HepG2 (cell line): ENCODE measurements around the gene PELO. TPM values are rescaled to one million over a fixed set of nuclear protein-coding genes. Genes with fewer than 3 reads are reported as not detected.

Source experiments
- ATAC-seq: fragments of 200-7000 bp; cut with Tn5 transposase; 3 replicates; pipeline ENCODE4 v1.9.1; 2020; ENCODE audit warnings: mild to moderate bottlenecking, moderate library complexity
- BruUV-seq: library from RNA; stranded (reverse); fragments of 400-500 nt; replicated peaks from 2 replicates; lab custom pipeline; 2021; lab: Mats Ljungman, UMichigan
- CTCF ChIA-PET: fragments of 300-600 bp; formaldehyde crosslinking; extraction: SDS; loops from one replicate; lab custom pipeline; 2021; ENCODE audit warnings: low total read pairs, inconsistent platforms, low intra/inter-chr PET ratio; lab: Yijun Ruan, JAX
- POLR2A ChIA-PET: fragments of 350-600 bp; sonication (Branson Sonifier 250); formaldehyde crosslinking; loops from one replicate; lab custom pipeline; 2020; ENCODE audit warnings: antibody characterized with exemption, inconsistent platforms; lab: Yijun Ruan, JAX
- DNase-seq: peaks from one replicate; pipeline ENCODE4 v3.0.0-alpha.2; 2015; ENCODE audit warnings: low spot score
- FAIRE-seq: peaks from 3 replicates; lab custom pipeline; 2011; peaks lifted over from hg19 to GRCh38; lab: Jason Lieb, UNC
- H2AFZ ChIP-seq: one replicate; pipeline ENCODE4 v1.6.1; 2011; ENCODE audit warnings: low read length, inconsistent platforms
- H3K27ac ChIP-seq: fragments of 300-600 bp; 3 replicates; pipeline ENCODE4 v1.8.0; 2011; ENCODE audit warnings: mixed run types, mild to moderate bottlenecking, mixed read lengths, low read length, inconsistent platforms; ENCODE audit not compliant: insufficient read depth; ENCODE audit errors: extremely low read length
- H3K27me3 ChIP-seq, 2 experiments: fragments of 200-600 bp in 1 of 2; 2 replicates in 1 of 2; 3 replicates in 1 of 2; pipeline versions ENCODE4 v1.6.0 to v1.8.0; 2011; ENCODE audit warnings: low read length in 2 of 2, mild to moderate bottlenecking in 2 of 2, moderate library complexity in 2 of 2, inconsistent platforms in 1 of 2; ENCODE audit not compliant: insufficient read depth in 2 of 2, control insufficient read depth in 1 of 2
- H3K36me3 ChIP-seq, 2 experiments: fragments of 200-600 bp in 1 of 2; replicated peaks in 1 of 2; 2 replicates in 1 of 2; 3 replicates in 1 of 2; pipeline versions ENCODE4 v1.5.1 to v1.8.0; 2011; ENCODE audit warnings: low read length in 2 of 2, inconsistent platforms in 1 of 2; ENCODE audit not compliant: insufficient read depth in 2 of 2, control insufficient read depth in 1 of 2
- H3K4me1 ChIP-seq: 2 replicates; pipeline ENCODE4 v1.5.1; 2012; ENCODE audit warnings: low read length, inconsistent platforms; ENCODE audit not compliant: insufficient read depth
- H3K4me2 ChIP-seq: 2 replicates; pipeline ENCODE4 v1.6.0; 2011; ENCODE audit warnings: low read depth, low read length, inconsistent platforms
- H3K4me3 ChIP-seq, 3 experiments: fragments of 200-600 bp in 1 of 3; sonication (generic), shearing (Covaris generic) in 1 of 3; replicated peaks in 1 of 3; 2 replicates each; pipeline ENCODE4 v1.5.1; 2011 to 2016; ENCODE audit warnings: low read length in 3 of 3, inconsistent platforms in 2 of 3, low read depth in 2 of 3, mild to moderate bottlenecking in 2 of 3, control low read depth in 1 of 3, mixed read lengths in 1 of 3; ENCODE audit not compliant: insufficient read depth in 1 of 3
- H3K79me2 ChIP-seq: one replicate; pipeline ENCODE4 v1.6.1; 2011; ENCODE audit warnings: low read length, inconsistent platforms; ENCODE audit not compliant: insufficient read depth
- H3K9ac ChIP-seq: 2 replicates; pipeline ENCODE4 v1.6.0; 2011; ENCODE audit warnings: mild to moderate bottlenecking, low read depth, low read length, inconsistent platforms; ENCODE audit not compliant: insufficient read depth
- H3K9me3 ChIP-seq: 2 replicates; pipeline ENCODE4 v1.5.1; 2012; ENCODE audit warnings: mild to moderate bottlenecking, low read length
- H4K20me1 ChIP-seq: 2 replicates; pipeline ENCODE4 v1.6.0; 2011; ENCODE audit warnings: inconsistent platforms, mild to moderate bottlenecking, low read length, moderate library complexity; ENCODE audit not compliant: insufficient read depth
- BRCA1 ChIP-seq: sonication (generic); formaldehyde crosslinking; IDR thresholded peaks from 2 replicates; pipeline ENCODE4 v1.4.0; 2020; ENCODE audit warnings: missing genetic modification reagents
- CHD4 ChIP-seq: fragments of 200-600 bp; sonication (generic); IDR thresholded peaks from 2 replicates; pipeline ENCODE4 v1.7.0; 2017; ENCODE audit warnings: mild to moderate bottlenecking, low read length, borderline replicate concordance
- FOXA1 ChIP-seq, 2 experiments: fragments of 450-650 bp in 1 of 2; sonication (generic) in 1 of 2; formaldehyde crosslinking in 1 of 2; IDR thresholded peaks; 2 replicates each; pipeline versions ENCODE4 v1.4.0 to v1.6.1; 2016 to 2020; ENCODE audit warnings: missing genetic modification reagents in 1 of 2
- KDM6A ChIP-seq: IDR thresholded peaks from 2 replicates; pipeline ENCODE4 v1.6.1; 2016; ENCODE audit warnings: low read depth
- MAZ ChIP-seq, 2 experiments: sonication (generic) in 1 of 2; formaldehyde crosslinking in 1 of 2; IDR thresholded peaks; 2 replicates each; pipeline versions ENCODE4 v1.5.0 to v1.6.1; 2012 to 2020; ENCODE audit warnings: low read depth in 2 of 2, mild to moderate bottlenecking in 2 of 2, borderline replicate concordance in 1 of 2, improper control_type of control experiment in 1 of 2, low read length in 1 of 2, missing genetic modification reagents in 1 of 2, moderate library complexity in 1 of 2
- NONO ChIP-seq, 2 experiments: fragments of 450-650 bp in 1 of 2; sonication (generic) in 1 of 2; formaldehyde crosslinking in 1 of 2; IDR thresholded peaks in 1 of 2; conservative IDR thresholded peaks in 1 of 2; 2 replicates each; pipeline versions ENCODE4 v1.6.1 to v1.8.0; 2017 to 2022; ENCODE audit warnings: mild to moderate bottlenecking in 1 of 2, missing genetic modification reagents in 1 of 2, moderate library complexity in 1 of 2
- RFX3 ChIP-seq: IDR thresholded peaks from 2 replicates; pipeline ENCODE4 v1.6.1; 2016; ENCODE audit warnings: missing biosample characterization, missing genetic modification reagents
- SMAD3 ChIP-seq: sonication (generic); formaldehyde crosslinking; IDR thresholded peaks from 2 replicates; pipeline ENCODE4 v1.4.0; 2020; ENCODE audit warnings: missing genetic modification reagents
- SP5 ChIP-seq: IDR thresholded peaks from 2 replicates; pipeline ENCODE4 v1.6.1; 2016; ENCODE audit warnings: low read depth, borderline replicate concordance
- ZMAT3 ChIP-seq: sonication (generic); formaldehyde crosslinking; conservative IDR thresholded peaks from 2 replicates; pipeline ENCODE4 v1.7.0; 2021; ENCODE audit warnings: missing genetic modification reagents
- ZNF160 ChIP-seq: sonication (generic); formaldehyde crosslinking; IDR thresholded peaks from 2 replicates; pipeline ENCODE4 v1.8.0; 2022; ENCODE audit warnings: mild to moderate bottlenecking, inconsistent platforms, missing genetic modification reagents
- ZNF180 ChIP-seq: sonication (generic); formaldehyde crosslinking; IDR thresholded peaks from 2 replicates; pipeline ENCODE4 v1.4.0; 2020; ENCODE audit warnings: low read depth, missing genetic modification reagents, borderline replicate concordance
- ZNF282 ChIP-seq: fragments of 450-650 bp; IDR thresholded peaks from 2 replicates; pipeline ENCODE4 v1.6.1; 2018; ENCODE audit not compliant: partially characterized antibody
- ZNF460 ChIP-seq: sonication (generic); formaldehyde crosslinking; IDR thresholded peaks from 2 replicates; pipeline ENCODE4 v1.5.1; 2020; ENCODE audit warnings: missing genetic modification reagents, mild to moderate bottlenecking, borderline replicate concordance
- ZNF543 ChIP-seq: sonication (generic); formaldehyde crosslinking; IDR thresholded peaks from 2 replicates; pipeline ENCODE4 v1.4.0; 2020; ENCODE audit warnings: mild to moderate bottlenecking, missing genetic modification reagents
- WGBS: methylation state at CpG from one replicate; pipeline ENCODE4 v1.1.6; 2017; ENCODE audit warnings: low lambda C conversion rate; 5-methylcytosine and 5-hydroxymethylcytosine counted together
- in situ Hi-C: cut with HindIII; loops from 2 replicates; pipeline ENCODE4 v1.10.0; 2017; ENCODE audit warnings: low pct_unique_long_range_greater_than_20kb; ENCODE audit not compliant: extremely low pct_ligation_motif_present
- intact Hi-C: fragments of 100-400 bp; cut with micrococcal nuclease; formaldehyde crosslinking; loops from one replicate; pipeline ENCODE4 v1.10.0; 2022; ENCODE audit not compliant: unreplicated experiment
- polyA plus RNA-seq, 8 experiments: library from polyadenylated mRNA; depleted of rRNA in 3 of 8; stranded (reverse) in 7 of 8; unstranded in 1 of 8; fragments of >200 nt; fragmentation: Illumina TruSeq in 4 of 8; extraction: Trizol in 4 of 8; gene quantifications; 2 replicates each; pipeline versions ENCODE4 v1.2.1 to v1.2.3, GENCODE V29; 2011 to 2016; ENCODE audit warnings: low read depth in 4 of 8, missing spikeins in 1 of 8, mixed read lengths in 1 of 8; ENCODE audit not compliant: insufficient read depth in 1 of 8
- total RNA-seq, 5 experiments: library from RNA; depleted of rRNA; stranded (reverse); fragments of >200 nt; fragmentation: Illumina TruSeq; extraction: Trizol; gene quantifications; 2 replicates each; pipeline ENCODE4 v1.2.3, GENCODE V29; 2016; ENCODE audit warnings: low read depth in 1 of 5
- TF ChIP-seq, protein P1 (sequence below): sonication (generic); formaldehyde crosslinking; IDR thresholded peaks from 2 replicates; pipeline ENCODE4 v1.4.0; 2020; ENCODE audit warnings: missing genetic modification reagents
- TF ChIP-seq, protein P2 (sequence below): sonication (generic); formaldehyde crosslinking; conservative IDR thresholded peaks from 2 replicates; pipeline ENCODE4 v1.8.0; 2022; ENCODE audit warnings: missing genetic modification reagents

Gene PELO
- total and polyA plus RNA-seq, 2 of the 13 experiments (the other 11 are each of a cell fraction or from before 2014, with no cell fraction given) = 19.0 to 23.9 TPM

DNA sequence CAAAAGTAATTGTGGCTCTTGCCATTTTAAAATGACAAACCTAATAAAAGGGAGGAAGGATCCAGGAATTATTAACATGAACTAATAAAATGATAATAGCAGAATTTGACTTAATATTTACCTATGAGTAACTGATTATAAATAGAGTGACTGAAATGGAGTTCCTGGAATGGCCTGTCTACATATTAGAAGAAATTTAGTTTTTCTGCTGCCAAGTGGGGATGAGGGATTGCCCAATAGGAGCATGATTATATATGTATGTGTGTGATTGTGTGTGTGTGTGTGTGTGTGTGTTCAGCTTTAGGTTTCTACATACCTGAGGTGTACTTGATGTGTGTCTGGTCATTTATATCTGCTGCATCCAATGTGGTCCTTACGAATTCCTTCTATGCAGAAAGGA is 36.6 kb upstream of the PELO start:
- no TSS peak for BruUV-seq
- WGBS = 5% methylated on average over 1 of the region's 1 CpG
- no peaks in the 10 kb centered on the region; a peak in 1 of 5 replicates for H3K27me3 ChIP-seq
- no peak for DNase-seq
- ATAC-seq = no peak
- ChIA-PET CTCF (no interaction called here), POLR2A (no interaction called here)
- no peak overlapping the region for H3K4me2 ChIP-seq
- H3K4me3 ChIP-seq = no peak overlapping the region
- intact Hi-C loops = no loop called here
- FAIRE-seq = no peak
- no peak for TF ChIP-seq RFX3 (CRISPR knock-in tag)
- TF ChIP-seq ZNF160 = no peak
- TF ChIP-seq FOXA1 (IDR thresholded peaks at IDR 0.05) = no peak
- TF ChIP-seq FOXA1 (CRISPR knock-in tag; IDR thresholded peaks at IDR 0.05) = no peak
- TF ChIP-seq ZMAT3 (CRISPR knock-in tag) = no peak
- no peak for TF ChIP-seq MAZ (IDR thresholded peaks at IDR 0.05; ENCODE audit: borderline replicate concordance, low read depth, low read length)
- TF ChIP-seq MAZ (CRISPR knock-in tag; IDR thresholded peaks at IDR 0.05; ENCODE audit: low read depth) = no peak
- TF ChIP-seq KDM6A (CRISPR knock-in tag) = no peak
- TF ChIP-seq SP5 (CRISPR knock-in tag) = no peak
- TF ChIP-seq ZNF543 = no peak
- TF ChIP-seq ZNF180 (CRISPR knock-in tag) = no peak
- TF ChIP-seq BRCA1 (CRISPR knock-in tag) = no peak
- no peaks in the 10 kb centered on the region for H3K79me2 ChIP-seq
- no peaks in the 10 kb centered on the region for H3K9me3 ChIP-seq
- no peak overlapping the region for H3K9ac ChIP-seq
- no peak overlapping the region for H2AFZ ChIP-seq
- no peak overlapping the region for H3K27ac ChIP-seq
- H3K4me1 ChIP-seq = no peaks in the 10 kb centered on the region
- no peaks in the 10 kb centered on the region for H4K20me1 ChIP-seq
- in situ Hi-C loops = no loop called here
- H3K36me3 ChIP-seq = no peaks in the 10 kb centered on the region

DNA sequence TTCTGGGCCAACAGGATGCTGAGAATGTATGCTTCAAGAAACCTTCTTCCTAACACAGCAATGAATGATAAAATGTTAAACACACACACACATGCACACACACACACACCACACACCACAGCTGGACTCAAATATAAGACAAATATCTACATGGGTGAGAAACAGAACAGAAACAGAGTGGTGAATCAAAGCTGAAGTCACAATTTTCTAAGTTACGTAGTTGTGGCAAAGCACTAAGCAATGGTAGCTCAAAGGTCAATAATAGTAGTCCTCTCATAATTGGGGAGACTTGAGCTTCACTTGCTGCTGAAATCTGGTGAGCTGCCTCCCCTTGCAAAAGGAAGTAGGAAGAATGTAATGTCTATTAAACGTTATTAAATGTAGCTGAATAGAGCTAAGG is 33.7 kb upstream of the PELO start:
- CTCF ChIA-PET = no interaction called here

More for the DNA sequence above, 33.7 kb upstream of the PELO start:
- no TSS peak for BruUV-seq
- Histone ChIP-seq H3K36me3 (no peaks in the 10 kb centered on the region), H3K27ac (no peak overlapping the region), H3K9me3 (no peaks in the 10 kb centered on the region), H3K4me3 (no peak overlapping the region), H3K9ac (no peak overlapping the region), H2AFZ (no peak overlapping the region), H3K27me3 (no peaks in the 10 kb centered on the region; a peak in 1 of 5 replicates), H3K79me2 (no peaks in the 10 kb centered on the region), H3K4me2 (no peak overlapping the region), H4K20me1 (no peaks in the 10 kb centered on the region), H3K4me1 (no peaks in the 10 kb centered on the region)
- intact Hi-C loops (no loop called here), in situ Hi-C loops (no loop called here)
- POLR2A ChIA-PET = no interaction called here
- TF ChIP-seq, protein P1, sequence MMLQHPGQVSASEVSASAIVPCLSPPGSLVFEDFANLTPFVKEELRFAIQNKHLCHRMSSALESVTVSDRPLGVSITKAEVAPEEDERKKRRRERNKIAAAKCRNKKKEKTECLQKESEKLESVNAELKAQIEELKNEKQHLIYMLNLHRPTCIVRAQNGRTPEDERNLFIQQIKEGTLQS = no peak
- TF ChIP-seq CHD4 (no peak), ZNF282 (no peak), ZNF460 (CRISPR knock-in tag) (no peak), SMAD3 (CRISPR knock-in tag) (no peak), NONO (IDR thresholded peaks at IDR 0.05) (no peak), NONO (CRISPR knock-in tag; conservative IDR thresholded peaks at IDR 0.05) (no peak)
- TF ChIP-seq, protein P2, sequence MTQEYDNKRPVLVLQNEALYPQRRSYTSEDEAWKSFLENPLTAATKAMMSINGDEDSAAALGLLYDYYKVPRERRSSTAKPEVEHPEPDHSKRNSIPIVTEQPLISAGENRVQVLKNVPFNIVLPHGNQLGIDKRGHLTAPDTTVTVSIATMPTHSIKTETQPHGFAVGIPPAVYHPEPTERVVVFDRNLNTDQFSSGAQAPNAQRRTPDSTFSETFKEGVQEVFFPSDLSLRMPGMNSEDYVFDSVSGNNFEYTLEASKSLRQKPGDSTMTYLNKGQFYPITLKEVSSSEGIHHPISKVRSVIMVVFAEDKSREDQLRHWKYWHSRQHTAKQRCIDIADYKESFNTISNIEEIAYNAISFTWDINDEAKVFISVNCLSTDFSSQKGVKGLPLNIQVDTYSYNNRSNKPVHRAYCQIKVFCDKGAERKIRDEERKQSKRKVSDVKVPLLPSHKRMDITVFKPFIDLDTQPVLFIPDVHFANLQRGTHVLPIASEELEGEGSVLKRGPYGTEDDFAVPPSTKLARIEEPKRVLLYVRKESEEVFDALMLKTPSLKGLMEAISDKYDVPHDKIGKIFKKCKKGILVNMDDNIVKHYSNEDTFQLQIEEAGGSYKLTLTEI (CRISPR knock-in tag) = no peak
- FAIRE-seq (no peak), DNase-seq (no peak), ATAC-seq (no peak)
- 23% methylated on average over 2 of the region's 2 CpGs for WGBS
